GM18907 (cell line): ENCODE results near the gene TSPAN17.
"Not testable (repeated sequence)": the region's sequence is repeated elsewhere in the genome, so short reads cannot be mapped to it uniquely, and the experiment has no call there.

Experiments used
- ATAC-seq: cut with Tn5 transposase; IDR thresholded peaks from one replicate; pipeline ENCODE4 v1.9.1; 2021; ENCODE audit warnings: mild to moderate bottlenecking, moderate library complexity; ENCODE audit not compliant: unreplicated experiment

The TSPAN17 gene

DNA sequence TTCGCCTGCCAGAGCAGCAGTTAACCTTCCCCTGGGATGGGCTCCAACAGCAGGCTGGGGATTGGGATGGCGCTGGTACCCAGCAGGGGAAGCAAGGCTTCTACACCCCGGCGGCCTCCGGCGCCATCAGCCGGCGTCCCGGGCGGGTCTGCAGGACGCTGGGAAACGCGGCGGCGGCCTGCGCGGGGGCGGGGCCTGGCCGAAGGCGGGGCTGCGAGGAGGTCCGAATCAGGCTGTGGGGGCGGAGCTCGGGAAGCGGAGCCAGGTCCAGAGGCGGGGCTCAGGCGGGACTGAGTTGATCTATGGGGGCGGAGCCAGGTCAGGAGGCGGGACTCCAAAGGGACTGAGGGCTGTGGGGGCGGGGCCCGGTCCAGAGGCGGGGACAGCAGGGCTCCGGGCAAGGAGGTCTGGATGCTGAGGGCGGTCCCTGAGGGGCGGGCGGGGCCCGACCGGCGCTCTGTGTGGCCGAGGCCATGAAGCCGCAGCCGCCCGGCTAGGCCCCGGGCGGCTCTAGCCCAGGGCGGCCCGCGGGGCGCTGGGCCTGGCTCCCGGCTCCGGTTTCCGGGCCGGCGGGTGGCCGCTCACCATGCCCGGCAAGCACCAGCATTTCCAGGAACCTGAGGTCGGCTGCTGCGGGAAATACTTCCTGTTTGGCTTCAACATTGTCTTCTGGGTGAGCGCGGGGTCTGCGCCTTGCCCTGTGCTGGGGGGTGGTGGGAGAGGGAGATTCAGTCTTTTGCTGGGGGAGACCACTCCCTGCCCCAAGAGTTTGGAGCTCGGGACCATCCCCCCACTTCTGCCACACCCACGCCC is at the start of gene TSPAN17:
Gene TSPAN17 (plus strand): TSS at position 455 of the 813 bp plus-strand sequence. CDS start 132 bp downstream, at position 587.
- ATAC-seq, result peak; percentile 94

GRCh38 chr5:176599749-176600430 is 47.4 kb upstream of the TSPAN17 start:
- not testable (repeated sequence) for ATAC-seq

- no peak for ATAC-seq
These were observed 45.3 kb upstream of the TSPAN17 start for GRCh38 chr5:176601901-176602482.

- ATAC-seq, result no peak
These were observed 44.2 kb upstream of the TSPAN17 start for GRCh38 chr5:176603091-176603490.

DNA sequence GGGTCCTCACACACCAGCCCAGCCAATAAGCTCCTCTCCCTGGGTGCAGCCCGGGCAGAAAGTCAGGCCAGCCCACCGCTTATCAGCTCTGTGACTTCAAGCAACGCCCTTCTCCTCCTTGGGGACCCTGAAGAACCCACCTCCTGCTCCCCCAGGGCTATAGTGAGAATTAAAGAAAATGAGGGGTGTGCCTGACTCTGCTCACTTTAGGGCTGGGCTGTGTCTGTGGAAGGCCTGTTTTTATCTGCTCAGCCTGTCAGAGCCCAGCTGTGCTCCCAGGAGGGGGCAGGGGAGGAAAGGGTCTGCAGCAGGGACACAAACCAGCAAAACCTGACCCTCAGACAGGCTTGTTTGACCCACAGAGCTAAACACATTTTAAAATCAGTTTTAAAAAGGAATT is 41.3 kb upstream of the TSPAN17 start:
- ATAC-seq, result no peak

DNA sequence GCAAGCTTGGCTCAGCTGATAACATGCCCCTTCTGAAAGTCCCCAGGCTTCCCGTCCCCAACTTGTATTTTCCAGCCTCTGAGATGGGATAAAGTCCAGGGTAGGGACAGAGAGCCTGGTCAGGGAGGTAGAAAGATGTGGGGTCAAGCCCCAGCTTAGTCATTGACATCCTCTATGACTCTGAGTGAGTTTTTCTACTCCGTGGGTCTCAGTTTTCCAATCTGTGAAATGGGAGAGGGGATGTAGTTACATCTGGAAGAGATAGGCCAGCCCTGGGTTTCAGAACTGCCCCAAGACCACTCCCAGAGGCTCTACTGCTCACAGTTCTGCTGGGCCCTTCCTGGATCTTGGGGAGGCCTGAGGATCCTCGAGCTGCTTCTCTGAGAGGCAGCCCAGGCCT is 40.4 kb upstream of the TSPAN17 start:
- ATAC-seq, result no peak

GRCh38 chr5:176608142-176608705 is 39.1 kb upstream of the TSPAN17 start:
- no peak for ATAC-seq

- ATAC-seq, result peak; percentile 16
These were observed 38.2 kb upstream of the TSPAN17 start for GRCh38 chr5:176608937-176609723.

- peak; percentile 74 for ATAC-seq
These were observed 37.4 kb upstream of the TSPAN17 start, which contains the start of gene GPRIN1 for GRCh38 chr5:176609724-176610434. Gene GPRIN1 (minus strand): TSS chr5:176610156. CDS start chr5:176599834, 10,322 bp downstream.

DNA sequence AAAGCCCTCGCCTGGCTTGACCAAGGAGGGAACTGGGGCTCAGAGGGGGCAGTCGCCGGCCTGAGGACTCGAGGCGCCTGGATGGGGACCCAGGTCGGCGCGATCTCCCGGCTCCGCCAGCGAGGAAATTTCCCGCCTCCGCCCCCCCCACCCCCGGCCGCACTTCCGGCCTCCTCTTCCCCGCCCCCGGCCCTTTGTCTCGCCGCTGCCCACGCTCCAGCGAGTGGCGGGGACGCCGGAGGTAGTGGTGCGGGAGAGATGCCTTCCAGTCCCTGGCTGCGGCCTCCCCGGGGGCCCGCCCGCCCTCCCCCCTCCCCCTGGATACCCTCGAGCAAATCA is 36.9 kb upstream of the TSPAN17 start:
- ATAC-seq, result peak; percentile 35

DNA sequence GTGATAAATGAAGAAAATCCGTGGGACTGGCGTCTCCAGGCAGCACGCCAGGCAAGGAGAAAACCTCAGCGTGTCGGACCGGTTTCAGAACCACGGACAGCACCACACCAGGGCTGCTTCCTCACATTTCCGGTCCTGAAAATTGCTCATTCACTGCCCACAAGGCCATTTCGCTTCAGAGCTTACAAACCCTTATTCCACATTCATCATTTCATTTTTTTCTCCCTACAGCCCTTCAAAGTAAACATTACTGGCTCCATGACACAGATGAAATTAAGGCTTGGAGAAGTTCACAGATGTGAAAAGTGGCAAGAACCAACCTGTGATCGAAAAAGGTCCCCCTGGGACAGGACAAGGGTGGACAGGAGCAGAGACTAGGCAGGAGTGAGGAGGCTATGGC is 35.8 kb upstream of the TSPAN17 start:
- ATAC-seq, result no peak

GRCh38 chr5:176612008-176612407 is 35.3 kb upstream of the TSPAN17 start:
- no peak for ATAC-seq

DNA sequence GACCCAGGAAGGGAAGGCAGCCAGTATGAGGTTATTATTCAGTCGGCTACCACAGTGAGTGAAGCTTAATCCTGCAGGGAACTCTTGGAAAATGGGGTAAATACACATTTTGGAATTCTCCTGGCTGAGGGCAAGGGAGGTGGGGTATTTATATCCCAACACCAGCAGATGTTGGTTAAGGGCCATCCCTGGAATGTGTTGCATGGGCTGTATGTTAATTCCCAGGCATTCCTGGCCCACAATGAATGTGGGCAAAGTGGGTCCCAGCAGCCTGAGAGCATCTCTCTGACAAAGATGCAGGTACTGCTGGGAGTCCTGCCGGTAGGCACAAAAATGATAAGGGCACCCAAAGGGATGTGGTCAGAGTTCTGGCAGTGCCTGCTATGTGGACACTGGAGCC is 34.4 kb upstream of the TSPAN17 start:
- ATAC-seq, result no peak

GRCh38 chr5:176614805-176615478 is 32.3 kb upstream of the TSPAN17 start:
- ATAC-seq, result no peak

- no peak for ATAC-seq
These were observed 30.8 kb upstream of the TSPAN17 start for GRCh38 chr5:176616511-176616910.

- ATAC-seq, result no peak
These were observed 28.5 kb upstream of the TSPAN17 start for GRCh38 chr5:176618783-176619182.

DNA sequence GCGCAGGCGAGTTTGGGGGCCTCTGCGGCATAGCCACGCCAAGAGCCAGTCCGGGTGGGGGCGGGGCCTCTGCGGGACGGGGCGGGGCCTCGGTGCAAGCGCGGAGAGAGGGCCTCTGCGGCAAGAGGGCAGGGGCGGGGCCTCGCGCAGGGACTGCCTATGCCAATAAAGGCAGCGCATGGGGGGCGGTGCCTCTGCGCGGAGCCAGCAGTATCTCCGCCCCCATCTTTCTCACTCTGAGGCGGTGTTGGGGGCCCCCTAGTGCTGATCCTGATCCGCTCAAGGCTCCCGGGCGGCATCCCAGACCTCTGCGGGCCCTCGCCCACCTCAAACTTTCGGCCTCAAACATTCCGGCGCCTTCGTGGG is 28.1 kb upstream of the TSPAN17 start:
- peak; percentile 76 for ATAC-seq

DNA sequence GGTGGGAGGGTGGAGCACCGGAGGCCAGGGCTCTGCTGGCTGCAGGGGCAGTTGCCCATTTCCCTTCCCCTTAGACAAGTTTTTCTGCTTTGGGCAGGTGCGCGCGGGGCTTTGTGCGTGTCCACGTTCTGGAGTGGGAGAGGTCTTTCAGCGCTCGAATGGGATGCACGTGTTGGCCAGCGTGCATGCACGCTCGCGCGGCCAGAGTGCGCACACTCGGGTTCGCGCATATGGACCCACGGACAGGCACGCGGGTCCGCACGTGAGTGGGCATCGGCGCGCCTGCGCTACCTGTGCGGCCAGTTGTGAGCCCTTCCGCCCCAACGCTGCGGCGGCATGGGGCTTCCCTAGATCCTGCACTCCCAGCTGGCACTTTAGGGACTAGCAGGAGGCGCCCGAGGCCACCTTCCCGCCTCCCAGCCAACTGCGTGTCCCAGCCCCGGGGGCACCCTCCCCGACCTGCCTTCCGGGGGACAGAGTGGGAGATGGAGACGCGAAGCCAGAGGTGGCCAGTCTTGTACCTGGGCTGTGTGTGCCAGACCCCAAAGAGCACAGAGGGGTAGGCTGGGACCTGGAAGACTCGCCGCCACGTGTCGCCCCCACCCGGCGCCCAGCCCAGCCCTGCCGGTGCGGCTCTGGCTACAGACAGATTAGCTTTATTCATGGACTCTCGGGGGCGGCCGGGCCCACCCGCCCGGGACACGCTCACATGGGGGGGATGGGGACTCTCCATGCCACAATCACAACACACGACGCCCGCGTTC is 27.5 kb upstream of the TSPAN17 start:
- no peak for ATAC-seq
